Airway epithelial cell (primary cell): ENCODE data around the gene EGLN3. TPM values are rescaled to one million over a fixed set of nuclear protein-coding genes. Genes with fewer than 3 reads are reported as not detected.

ENCODE experiments used
- total RNA-seq: library from RNA; depleted of rRNA; stranded (reverse); fragments of >200 nt; gene quantifications from 2 replicates; pipeline ENCODE4 v1.2.3, GENCODE V29; 2015

The EGLN3 gene
- total RNA-seq = 18.0 and 25.5 TPM in 2 replicates

GRCh38 chr14:33950320-33951182 is at the start of gene EGLN3:
Gene EGLN3 (minus strand): TSS chr14:33951074. CDS start chr14:33950752, 322 bp downstream.

